Pancreas (tissue), 10 donors: ENCODE results near the gene HSCB. TPM values are rescaled to one million over a fixed set of nuclear protein-coding genes. Genes with fewer than 3 reads are reported as not detected.

Experiments
- ATAC-seq, 4 donors: fragments of 200-7000 bp; cut with Tn5 transposase; one replicate each; pipeline versions ENCODE4 v1.8.0 to v1.9.1; 2020; ENCODE audit warnings: mild to moderate bottlenecking in 4 of 4, moderate library complexity in 4 of 4
- DNase-seq, 6 donors: peaks; one replicate each; pipeline ENCODE4 v3.0.0-alpha.2; 2020
- FAIRE-seq: peaks from 2 replicates; lab custom pipeline; 2012; peaks lifted over from hg19 to GRCh38; lab: Jason Lieb, UNC
- H3K27ac ChIP-seq, 4 donors: fragments of 200-600 bp; sonication (generic); 1 replicate in 3 of 4; 2 replicates in 1 of 4; pipeline versions ENCODE4 v1.5.0 to v1.8.0; 2020
- H3K27me3 ChIP-seq, 4 donors: fragments of 200-600 bp; one replicate each; pipeline ENCODE4 v1.8.0; 2021
- H3K36me3 ChIP-seq, 3 donors: fragments of 200-600 bp; sonication (generic) in 1 of 3; one replicate each; pipeline versions ENCODE4 v1.5.0 to v1.8.0; 2020 to 2021
- H3K4me1 ChIP-seq, 3 donors: fragments of 200-600 bp; one replicate each; pipeline ENCODE4 v1.8.0; 2021
- H3K4me3 ChIP-seq, 4 donors: fragments of 200-600 bp; sonication (generic) in 2 of 4; one replicate each; pipeline versions ENCODE4 v1.5.0 to v1.8.0; 2020 to 2021
- H3K9me3 ChIP-seq, 4 donors: fragments of 200-600 bp; one replicate each; pipeline ENCODE4 v1.8.0; 2021
- WGBS, 2 donors: extraction: QIAGEN DNeasy Blood & Tissue Kit; methylation state at CpG; one replicate each; pipeline ENCODE4 v1.1.7; 2013; 5-methylcytosine and 5-hydroxymethylcytosine counted together
- intact Hi-C, 3 donors: fragments of 100-400 bp; cut with DNase I; formaldehyde crosslinking; loops; one replicate each; pipeline versions ENCODE4 v1.11.1 to v1.14.2; 2022
- polyA plus RNA-seq, 2 donors: library from polyadenylated mRNA; stranded (reverse); fragments of 200-250 nt; gene quantifications; one replicate each; pipeline ENCODE4 v1.2.3, GENCODE V29; 2013
- total RNA-seq, 6 donors: library from RNA; stranded (reverse); fragmentation: NEBNext Ultra II Directional in 4 of 6; extraction: Animal tissue kit (Norgen Biotek cat#: 25700) in 4 of 6; gene quantifications; one replicate each; pipeline versions ENCODE4 v1.2.1 to v1.2.4, GENCODE V29; 2021 to 2023
- TF ChIP-seq, protein P1 (sequence below), 4 donors: fragments of 200-600 bp; sonication (generic) in 3 of 4; IDR thresholded peaks; one replicate each; pipeline versions ENCODE4 v1.5.0 to v1.8.0; 2021; ENCODE audit warnings: antibody characterized with exemption in 4 of 4
- donor health status: healthy with polysubstance abuse.
- donor health status: DM: no; HTN: no; CAD: no; lungs with moderate emphysema.
- donor health status: DM: no; HTN: no; CAD: no.
- donor health status: control.
- donor health status: control.
- donor health status: Bipolar disorder and iron deficiency.
- donor health status: DM: yes; HTN: yes; CAD: no.
- donor health status: DM: no; HTN: no; CAD: no.
- donor health status: DM: no; HTN: no; CAD: no.
- donor health status: DM: yes; HTN: yes; CAD: no.

HSCB gene
- total and polyA plus RNA-seq, 8 donors: 7.0 to 17.7 (median 8.1) TPM

GRCh38 chr22:28783786-28784671, 42.2 kb downstream of the HSCB start:
- Histone ChIP-seq H3K27me3 (no peaks in the 10 kb centered on the region), H3K27ac (peak overlapping the region; percentile 2 to 67 (median 44)), H3K4me3 (no peak overlapping the region), H3K9me3 (no peaks in the 10 kb centered on the region), H3K36me3 (peaks cover 0 to 50% (median 16%) of the 10 kb centered on the region in 3 donors), H3K4me1 (peaks cover 11 to 17% (median 13%) of the 10 kb centered on the region in 3 donors)
- TF ChIP-seq, protein P1, sequence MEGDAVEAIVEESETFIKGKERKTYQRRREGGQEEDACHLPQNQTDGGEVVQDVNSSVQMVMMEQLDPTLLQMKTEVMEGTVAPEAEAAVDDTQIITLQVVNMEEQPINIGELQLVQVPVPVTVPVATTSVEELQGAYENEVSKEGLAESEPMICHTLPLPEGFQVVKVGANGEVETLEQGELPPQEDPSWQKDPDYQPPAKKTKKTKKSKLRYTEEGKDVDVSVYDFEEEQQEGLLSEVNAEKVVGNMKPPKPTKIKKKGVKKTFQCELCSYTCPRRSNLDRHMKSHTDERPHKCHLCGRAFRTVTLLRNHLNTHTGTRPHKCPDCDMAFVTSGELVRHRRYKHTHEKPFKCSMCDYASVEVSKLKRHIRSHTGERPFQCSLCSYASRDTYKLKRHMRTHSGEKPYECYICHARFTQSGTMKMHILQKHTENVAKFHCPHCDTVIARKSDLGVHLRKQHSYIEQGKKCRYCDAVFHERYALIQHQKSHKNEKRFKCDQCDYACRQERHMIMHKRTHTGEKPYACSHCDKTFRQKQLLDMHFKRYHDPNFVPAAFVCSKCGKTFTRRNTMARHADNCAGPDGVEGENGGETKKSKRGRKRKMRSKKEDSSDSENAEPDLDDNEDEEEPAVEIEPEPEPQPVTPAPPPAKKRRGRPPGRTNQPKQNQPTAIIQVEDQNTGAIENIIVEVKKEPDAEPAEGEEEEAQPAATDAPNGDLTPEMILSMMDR (IDR thresholded peaks at IDR 0.05): no peak
- peak; percentile 55 to 82 (median 72) for ATAC-seq
- intact Hi-C loops: no loop called here
- DNase-seq: no peak
- 22 to 33% methylated on average over 4 of the region's 4 CpGs for WGBS, 2 donors
- FAIRE-seq: peak; percentile 57

GRCh38 chr22:28788601-28789000, 46.8 kb downstream of the HSCB start:
- WGBS, 2 donors: 64 to 74% methylated on average over 3 of the region's 3 CpGs
- FAIRE-seq: no peak

DNA sequence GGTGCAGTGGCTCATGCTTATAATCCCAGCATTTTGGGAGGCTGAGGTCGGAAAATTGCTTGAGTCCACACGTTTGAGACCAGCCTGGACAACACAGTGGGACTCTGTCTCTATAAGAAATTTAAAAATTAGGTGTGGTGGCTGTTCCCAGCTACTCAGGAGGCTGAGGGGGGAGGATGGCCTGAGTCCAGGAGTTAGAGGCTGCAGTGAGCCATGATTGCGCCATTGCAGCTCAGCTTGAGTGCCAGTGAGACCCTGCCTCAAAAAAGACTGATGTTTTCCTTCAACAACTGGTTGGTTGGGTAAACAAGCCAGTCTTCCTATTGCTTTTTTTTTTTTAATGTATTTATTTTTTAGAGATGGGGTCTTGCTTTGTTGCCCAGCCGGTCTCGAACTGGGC, 49.3 kb downstream of the HSCB start:
- FAIRE-seq (no peak), DNase-seq (peak in 1 of 6 donors; percentile 48), ATAC-seq (no peak)
- intact Hi-C loops: no loop called here
- Histone ChIP-seq H3K27ac (peak overlapping the region in 2 of 4 donors; percentile 48 to 97), H3K4me3 (no peak overlapping the region), H3K9me3 (no peaks in the 10 kb centered on the region), H3K4me1 (peaks cover 0 to 18% (median 0%) of the 10 kb centered on the region in 3 donors), H3K36me3 (peaks cover 0 to 35% (median 32%) of the 10 kb centered on the region in 3 donors), H3K27me3 (no peaks in the 10 kb centered on the region)
- TF ChIP-seq, protein P1 (IDR thresholded peaks at IDR 0.05): no peak
- WGBS, 2 donors: 76 to 78% methylated on average over 5 of the region's 5 CpGs

More at GRCh38 chr22:28788601-28789000, 46.8 kb downstream of the HSCB start:
- intact Hi-C loops: no loop called here
- no peak for DNase-seq
- Histone ChIP-seq H3K27me3 (no peaks in the 10 kb centered on the region), H3K4me1 (peaks cover 3 to 8% (median 8%) of the 10 kb centered on the region in 3 donors), H3K36me3 (peaks cover 0 to 33% (median 13%) of the 10 kb centered on the region in 3 donors), H3K4me3 (no peak overlapping the region), H3K9me3 (no peaks in the 10 kb centered on the region), H3K27ac (no peak overlapping the region)
- ATAC-seq: no peak
- TF ChIP-seq, protein P1 (IDR thresholded peaks at IDR 0.05): no peak

DNA sequence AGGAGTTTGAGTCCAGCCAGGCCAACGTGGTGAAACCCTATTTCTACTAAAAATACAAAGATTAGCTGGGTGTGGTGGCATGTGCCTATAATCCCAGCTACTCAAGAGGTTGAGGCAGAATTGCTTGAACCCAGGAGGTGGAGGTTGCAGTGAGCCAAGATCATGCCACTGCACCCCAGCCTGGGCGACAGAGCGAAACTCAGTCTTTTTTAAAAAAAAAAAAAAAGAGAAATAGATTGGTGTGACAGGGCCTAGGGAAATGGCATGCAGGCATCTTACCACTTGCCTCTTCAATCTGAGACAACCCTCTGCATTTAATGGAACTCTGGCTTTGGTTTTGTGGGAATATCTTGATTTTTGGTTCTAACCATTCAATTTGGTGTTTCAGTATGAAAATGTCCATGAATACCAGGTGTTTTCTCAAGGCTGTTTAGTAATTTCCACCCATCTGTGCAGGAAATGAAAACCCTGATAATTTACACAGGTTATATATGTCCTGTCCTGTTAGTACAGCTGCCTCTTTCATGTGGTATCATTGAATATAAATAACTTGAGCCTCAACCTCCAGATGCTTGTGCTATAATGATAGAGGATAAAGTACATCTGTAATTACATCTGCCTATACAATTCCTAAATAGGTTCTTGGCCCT, 50.1 kb downstream of the HSCB start:
- peak; percentile 1 to 17 (median 2) for ATAC-seq
- H3K27me3 ChIP-seq: no peaks in the 10 kb centered on the region
- FAIRE-seq: no peak
- peaks cover 0 to 34% (median 32%) of the 10 kb centered on the region in 3 donors for H3K36me3 ChIP-seq
- intact Hi-C loops: no loop called here
- peak in 1 of 6 donors; percentile 40 for DNase-seq
- peak overlapping the region; percentile 13 to 97 (median 36) for H3K27ac ChIP-seq
- no peaks in the 10 kb centered on the region for H3K9me3 ChIP-seq
- TF ChIP-seq, protein P1 (IDR thresholded peaks at IDR 0.05): no peak
- peaks cover 0 to 21% (median 0%) of the 10 kb centered on the region in 3 donors for H3K4me1 ChIP-seq
- no peak overlapping the region for H3K4me3 ChIP-seq
- 22 to 52% methylated on average over 3 of the region's 3 CpGs for WGBS, 2 donors
